ENCODE results near the gene HGS. TPM values are rescaled to one million over a fixed set of nuclear protein-coding genes. Genes with fewer than 3 reads are reported as not detected.

The HGS gene
- total and polyA plus RNA-seq, 2 of the 13 experiments (the other 11 are each of a cell fraction or from before 2014, with no cell fraction given) = 73.3 to 78.1 TPM

DNA sequence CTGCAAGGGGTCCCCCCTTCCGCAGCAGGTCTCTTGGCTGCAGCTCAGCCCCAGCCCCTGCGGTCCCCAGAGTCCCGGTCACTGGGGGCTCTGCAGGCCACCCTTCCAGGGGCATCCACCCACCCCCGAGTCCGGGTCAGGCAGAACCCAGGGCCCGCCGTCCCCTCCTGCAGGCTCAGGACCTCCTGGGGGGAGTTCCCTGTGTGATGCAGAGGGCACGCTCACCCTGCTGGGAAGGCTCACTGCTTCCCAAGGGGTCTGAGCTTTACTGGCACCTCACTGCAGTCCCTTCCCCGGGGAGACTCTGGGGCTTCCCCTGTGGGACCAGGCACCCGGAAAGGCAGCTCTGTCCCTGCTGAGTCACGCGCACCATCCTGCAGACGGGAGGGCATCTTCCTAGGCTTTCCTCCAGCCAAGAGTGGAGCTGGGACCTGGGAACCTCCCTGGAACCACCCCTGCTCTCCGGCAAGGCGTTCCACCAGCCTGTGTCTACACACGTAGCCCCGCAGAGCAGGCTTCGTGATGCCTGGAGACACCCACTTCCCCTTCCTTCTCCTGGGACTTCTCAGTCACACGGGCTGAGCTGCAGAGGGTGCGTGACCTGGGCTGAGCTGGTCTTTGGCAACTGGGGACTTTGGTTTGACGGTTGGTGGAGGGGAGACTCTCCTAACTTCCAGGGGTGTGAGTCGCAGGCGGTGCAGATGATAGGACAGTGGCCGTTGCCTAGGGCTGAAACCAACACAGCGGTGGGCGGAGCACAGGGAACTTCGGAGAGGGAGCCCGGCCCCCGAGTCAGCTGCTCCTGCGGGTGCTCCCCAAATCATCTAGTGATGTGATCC is 51.7 kb downstream of the HGS start (continued):
- TF ChIP-seq, protein P1, sequence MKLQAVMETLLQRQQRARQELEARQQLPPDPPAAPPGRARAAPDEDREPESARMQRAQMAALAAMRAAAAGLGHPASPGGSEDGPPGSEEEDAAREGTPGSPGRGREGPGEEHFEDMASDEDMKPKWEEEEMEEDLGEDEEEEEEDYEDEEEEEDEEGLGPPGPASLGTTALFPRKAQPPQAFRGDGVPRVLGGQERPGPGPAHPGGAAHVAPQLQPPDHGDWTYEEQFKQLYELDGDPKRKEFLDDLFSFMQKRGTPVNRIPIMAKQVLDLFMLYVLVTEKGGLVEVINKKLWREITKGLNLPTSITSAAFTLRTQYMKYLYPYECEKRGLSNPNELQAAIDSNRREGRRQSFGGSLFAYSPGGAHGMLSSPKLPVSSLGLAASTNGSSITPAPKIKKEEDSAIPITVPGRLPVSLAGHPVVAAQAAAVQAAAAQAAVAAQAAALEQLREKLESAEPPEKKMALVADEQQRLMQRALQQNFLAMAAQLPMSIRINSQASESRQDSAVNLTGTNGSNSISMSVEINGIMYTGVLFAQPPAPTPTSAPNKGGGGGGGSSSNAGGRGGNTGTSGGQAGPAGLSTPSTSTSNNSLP (IDR thresholded peaks at IDR 0.05; ENCODE audit: low read depth, low read length) = no peak
- TF ChIP-seq, protein P2, sequence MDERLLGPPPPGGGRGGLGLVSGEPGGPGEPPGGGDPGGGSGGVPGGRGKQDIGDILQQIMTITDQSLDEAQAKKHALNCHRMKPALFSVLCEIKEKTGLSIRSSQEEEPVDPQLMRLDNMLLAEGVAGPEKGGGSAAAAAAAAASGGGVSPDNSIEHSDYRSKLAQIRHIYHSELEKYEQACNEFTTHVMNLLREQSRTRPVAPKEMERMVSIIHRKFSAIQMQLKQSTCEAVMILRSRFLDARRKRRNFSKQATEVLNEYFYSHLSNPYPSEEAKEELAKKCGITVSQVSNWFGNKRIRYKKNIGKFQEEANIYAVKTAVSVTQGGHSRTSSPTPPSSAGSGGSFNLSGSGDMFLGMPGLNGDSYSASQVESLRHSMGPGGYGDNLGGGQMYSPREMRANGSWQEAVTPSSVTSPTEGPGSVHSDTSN (CRISPR knock-in tag; IDR thresholded peaks at IDR 0.05) = no peak
- TF ChIP-seq, protein P3, sequence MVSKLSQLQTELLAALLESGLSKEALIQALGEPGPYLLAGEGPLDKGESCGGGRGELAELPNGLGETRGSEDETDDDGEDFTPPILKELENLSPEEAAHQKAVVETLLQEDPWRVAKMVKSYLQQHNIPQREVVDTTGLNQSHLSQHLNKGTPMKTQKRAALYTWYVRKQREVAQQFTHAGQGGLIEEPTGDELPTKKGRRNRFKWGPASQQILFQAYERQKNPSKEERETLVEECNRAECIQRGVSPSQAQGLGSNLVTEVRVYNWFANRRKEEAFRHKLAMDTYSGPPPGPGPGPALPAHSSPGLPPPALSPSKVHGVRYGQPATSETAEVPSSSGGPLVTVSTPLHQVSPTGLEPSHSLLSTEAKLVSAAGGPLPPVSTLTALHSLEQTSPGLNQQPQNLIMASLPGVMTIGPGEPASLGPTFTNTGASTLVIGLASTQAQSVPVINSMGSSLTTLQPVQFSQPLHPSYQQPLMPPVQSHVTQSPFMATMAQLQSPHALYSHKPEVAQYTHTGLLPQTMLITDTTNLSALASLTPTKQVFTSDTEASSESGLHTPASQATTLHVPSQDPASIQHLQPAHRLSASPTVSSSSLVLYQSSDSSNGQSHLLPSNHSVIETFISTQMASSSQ (IDR thresholded peaks at IDR 0.05; ENCODE audit: low read depth) = no peak
- TF ChIP-seq, protein P3 (CRISPR knock-in tag; IDR thresholded peaks at IDR 0.05; ENCODE audit: borderline replicate concordance) = 0 out of 2 replicates have a peak, but pooled peaks have one; percentile 28
- TF ChIP-seq ESRRA (CRISPR knock-in tag; IDR thresholded peaks at IDR 0.05; ENCODE audit: low read depth) (0 out of 2 replicates have a peak, but pooled peaks have one; percentile 27), HMG20A (CRISPR knock-in tag; IDR thresholded peaks at IDR 0.05; ENCODE audit: borderline replicate concordance) (no peak), ZNF3 (CRISPR knock-in tag; IDR thresholded peaks at IDR 0.05) (no peak), NR2C2 (CRISPR knock-in tag; IDR thresholded peaks at IDR 0.05; ENCODE audit: borderline replicate concordance) (no peak), ZNF256 (CRISPR knock-in tag; conservative IDR thresholded peaks at IDR 0.05) (no peak)
- TF ChIP-seq, protein P4, sequence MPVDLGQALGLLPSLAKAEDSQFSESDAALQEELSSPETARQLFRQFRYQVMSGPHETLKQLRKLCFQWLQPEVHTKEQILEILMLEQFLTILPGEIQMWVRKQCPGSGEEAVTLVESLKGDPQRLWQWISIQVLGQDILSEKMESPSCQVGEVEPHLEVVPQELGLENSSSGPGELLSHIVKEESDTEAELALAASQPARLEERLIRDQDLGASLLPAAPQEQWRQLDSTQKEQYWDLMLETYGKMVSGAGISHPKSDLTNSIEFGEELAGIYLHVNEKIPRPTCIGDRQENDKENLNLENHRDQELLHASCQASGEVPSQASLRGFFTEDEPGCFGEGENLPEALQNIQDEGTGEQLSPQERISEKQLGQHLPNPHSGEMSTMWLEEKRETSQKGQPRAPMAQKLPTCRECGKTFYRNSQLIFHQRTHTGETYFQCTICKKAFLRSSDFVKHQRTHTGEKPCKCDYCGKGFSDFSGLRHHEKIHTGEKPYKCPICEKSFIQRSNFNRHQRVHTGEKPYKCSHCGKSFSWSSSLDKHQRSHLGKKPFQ (CRISPR knock-in tag; IDR thresholded peaks at IDR 0.05; ENCODE audit: insufficient replicate concordance) = no peak
- TF ChIP-seq, protein P5, sequence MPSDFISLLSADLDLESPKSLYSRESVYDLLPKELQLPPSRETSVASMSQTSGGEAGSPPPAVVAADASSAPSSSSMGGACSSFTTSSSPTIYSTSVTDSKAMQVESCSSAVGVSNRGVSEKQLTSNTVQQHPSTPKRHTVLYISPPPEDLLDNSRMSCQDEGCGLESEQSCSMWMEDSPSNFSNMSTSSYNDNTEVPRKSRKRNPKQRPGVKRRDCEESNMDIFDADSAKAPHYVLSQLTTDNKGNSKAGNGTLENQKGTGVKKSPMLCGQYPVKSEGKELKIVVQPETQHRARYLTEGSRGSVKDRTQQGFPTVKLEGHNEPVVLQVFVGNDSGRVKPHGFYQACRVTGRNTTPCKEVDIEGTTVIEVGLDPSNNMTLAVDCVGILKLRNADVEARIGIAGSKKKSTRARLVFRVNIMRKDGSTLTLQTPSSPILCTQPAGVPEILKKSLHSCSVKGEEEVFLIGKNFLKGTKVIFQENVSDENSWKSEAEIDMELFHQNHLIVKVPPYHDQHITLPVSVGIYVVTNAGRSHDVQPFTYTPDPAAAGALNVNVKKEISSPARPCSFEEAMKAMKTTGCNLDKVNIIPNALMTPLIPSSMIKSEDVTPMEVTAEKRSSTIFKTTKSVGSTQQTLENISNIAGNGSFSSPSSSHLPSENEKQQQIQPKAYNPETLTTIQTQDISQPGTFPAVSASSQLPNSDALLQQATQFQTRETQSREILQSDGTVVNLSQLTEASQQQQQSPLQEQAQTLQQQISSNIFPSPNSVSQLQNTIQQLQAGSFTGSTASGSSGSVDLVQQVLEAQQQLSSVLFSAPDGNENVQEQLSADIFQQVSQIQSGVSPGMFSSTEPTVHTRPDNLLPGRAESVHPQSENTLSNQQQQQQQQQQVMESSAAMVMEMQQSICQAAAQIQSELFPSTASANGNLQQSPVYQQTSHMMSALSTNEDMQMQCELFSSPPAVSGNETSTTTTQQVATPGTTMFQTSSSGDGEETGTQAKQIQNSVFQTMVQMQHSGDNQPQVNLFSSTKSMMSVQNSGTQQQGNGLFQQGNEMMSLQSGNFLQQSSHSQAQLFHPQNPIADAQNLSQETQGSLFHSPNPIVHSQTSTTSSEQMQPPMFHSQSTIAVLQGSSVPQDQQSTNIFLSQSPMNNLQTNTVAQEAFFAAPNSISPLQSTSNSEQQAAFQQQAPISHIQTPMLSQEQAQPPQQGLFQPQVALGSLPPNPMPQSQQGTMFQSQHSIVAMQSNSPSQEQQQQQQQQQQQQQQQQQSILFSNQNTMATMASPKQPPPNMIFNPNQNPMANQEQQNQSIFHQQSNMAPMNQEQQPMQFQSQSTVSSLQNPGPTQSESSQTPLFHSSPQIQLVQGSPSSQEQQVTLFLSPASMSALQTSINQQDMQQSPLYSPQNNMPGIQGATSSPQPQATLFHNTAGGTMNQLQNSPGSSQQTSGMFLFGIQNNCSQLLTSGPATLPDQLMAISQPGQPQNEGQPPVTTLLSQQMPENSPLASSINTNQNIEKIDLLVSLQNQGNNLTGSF (CRISPR knock-in tag; IDR thresholded peaks at IDR 0.05) = peak; percentile 26; the same call in 1 of the 2 replicates
